Measurements from ENCODE around the gene CEACAM1. TPM values are rescaled to one million over a fixed set of nuclear protein-coding genes. Genes with fewer than 3 reads are reported as not detected.

Gene CEACAM1
- total and polyA plus RNA-seq, 2 experiments from 2014 or later = 0.63 to 3.0 TPM

GRCh38 chr19:42568006-42568405, 39.7 kb upstream of the CEACAM1 start (continued):
- TF ChIP-seq CTCF (conservative IDR thresholded peaks at IDR 0.05; ENCODE audit: low read depth in 2 of 2) = no peak
- no peak for TF ChIP-seq NANOG (IDR thresholded peaks at IDR 0.05; ENCODE audit: borderline replicate concordance)
- TF ChIP-seq REST (IDR thresholded peaks at IDR 0.05; ENCODE audit: unreplicated experiment) = no peak

GRCh38 chr19:42567567-42567966, 39.3 kb upstream of the CEACAM1 start:
- Histone ChIP-seq H3K36me3 (ENCODE audit: insufficient read depth) (no peaks in the 10 kb centered on the region), H3K9me2 (ENCODE audit: insufficient read depth) (no peaks in the 10 kb centered on the region)
- no peak for TF ChIP-seq CTCF (conservative IDR thresholded peaks at IDR 0.05; ENCODE audit: low read depth in 2 of 2)
- TF ChIP-seq ZNF331 (CRISPR knock-in tag; IDR thresholded peaks at IDR 0.05; ENCODE audit: low read depth) = no peak
- TF ChIP-seq JUNB (IDR thresholded peaks at IDR 0.05; ENCODE audit: unreplicated experiment) = no peak
- TF ChIP-seq CREB1 (CRISPR knock-in tag; IDR thresholded peaks at IDR 0.05; ENCODE audit: low read depth) = no peak
- TF ChIP-seq EZH2 (IDR thresholded peaks at IDR 0.05; ENCODE audit: low read depth, unreplicated experiment) = no peak
- no peak for TF ChIP-seq REST (IDR thresholded peaks at IDR 0.05; ENCODE audit: unreplicated experiment)
- TF ChIP-seq ETS1 (IDR thresholded peaks at IDR 0.05) = no peak
- TF ChIP-seq STAT1 (IDR thresholded peaks at IDR 0.05; ENCODE audit: unreplicated experiment) = no peak
- no peak for TF ChIP-seq NANOG (IDR thresholded peaks at IDR 0.05; ENCODE audit: borderline replicate concordance)
- TF ChIP-seq POLR2AphosphoS5 (IDR thresholded peaks at IDR 0.05; ENCODE audit: low read depth) = no peak
- TF ChIP-seq ZNF114 (CRISPR knock-in tag; IDR thresholded peaks at IDR 0.05) = no peak

More at GRCh38 chr19:42567567-42567966, 39.3 kb upstream of the CEACAM1 start:
- no peaks in the 10 kb centered on the region for H3K27me3 ChIP-seq (ENCODE audit: insufficient read depth)
- H3K4me3 Mint-ChIP-seq = no peak overlapping the region
- no peaks in the 10 kb centered on the region for H3F3A ChIP-seq (replicated peaks; ENCODE audit: low read depth)
- no peaks in the 10 kb centered on the region; the same call in 2 of the 3 replicates for H3K4me1 Mint-ChIP-seq
- H3K27ac Mint-ChIP-seq = no peak overlapping the region
- no peak overlapping the region for H3K4me2 ChIP-seq
- no peaks in the 10 kb centered on the region for H3K4me1 ChIP-seq (ENCODE audit: insufficient read depth)
- no peak for DNase-seq (ENCODE audit: low spot score)
- no peak overlapping the region for H3K4me3 ChIP-seq
- H3K27me3 Mint-ChIP-seq (ENCODE audit: insufficient read depth, low read depth, poor library complexity) = peaks cover 3% of the 10 kb centered on the region
- H2AFZ ChIP-seq = no peak overlapping the region
- H3K27ac ChIP-seq (ENCODE audit: low read depth) = no peak overlapping the region
- H3K36me3 Mint-ChIP-seq (ENCODE audit: low read depth) = no peaks in the 10 kb centered on the region
- no peaks in the 10 kb centered on the region for H3K9me3 Mint-ChIP-seq
- no peak for ATAC-seq
- H4K20me1 ChIP-seq (replicated peaks; ENCODE audit: insufficient read depth) = no peaks in the 10 kb centered on the region
- no peaks in the 10 kb centered on the region for H3K79me2 ChIP-seq (replicated peaks; ENCODE audit: insufficient read depth)

All from GM23338 (cell line).